ENCODE data around the gene SH3RF3.
"Not testable (repeated sequence)": the region's sequence is repeated elsewhere in the genome, so short reads cannot be mapped to it uniquely, and the experiment has no call there.

The SH3RF3 gene

DNA sequence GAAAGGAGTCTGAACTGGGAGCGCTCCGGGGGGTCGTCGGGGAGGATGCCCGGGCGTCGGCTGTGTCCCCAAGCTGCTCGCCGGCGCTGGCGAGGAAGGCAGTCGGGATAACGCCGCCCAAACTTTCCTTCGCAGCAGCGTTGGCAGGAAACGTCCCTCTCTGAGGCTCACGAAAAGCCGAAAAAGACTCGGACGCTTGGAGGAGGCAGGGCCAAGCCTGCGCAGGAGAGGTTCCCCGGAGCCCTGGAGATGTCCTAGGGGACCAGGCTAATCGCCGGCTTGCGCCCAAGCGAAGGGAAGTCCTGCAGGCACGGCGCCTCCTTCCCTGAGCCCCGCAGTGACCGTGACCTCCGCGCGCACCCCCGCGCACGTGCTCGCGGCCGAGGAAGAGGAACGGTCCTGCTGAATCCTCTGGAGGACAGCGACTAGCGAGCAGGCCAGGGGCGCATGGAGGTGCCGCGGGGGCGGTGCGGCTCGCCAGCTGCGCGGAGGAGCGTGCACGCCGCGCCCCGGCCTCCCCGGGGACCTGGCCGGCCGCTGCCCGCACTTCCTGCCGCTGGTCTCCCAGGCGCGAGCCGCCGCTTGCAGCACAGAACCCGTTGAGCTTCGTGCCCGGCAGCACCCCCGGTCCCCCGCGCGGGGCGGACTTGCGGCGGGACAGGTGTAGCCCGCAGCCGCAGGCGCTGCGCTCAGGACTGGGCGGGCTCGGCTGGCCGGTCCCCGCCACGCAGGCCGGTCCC, at the start of gene SH3RF3:
SH3RF3 (plus strand) TSS at position 590 of the 740 bp plus-strand sequence.
- peak; percentile 77 for DNase-seq (ENCODE audit: low read depth, low spot score)

DNA sequence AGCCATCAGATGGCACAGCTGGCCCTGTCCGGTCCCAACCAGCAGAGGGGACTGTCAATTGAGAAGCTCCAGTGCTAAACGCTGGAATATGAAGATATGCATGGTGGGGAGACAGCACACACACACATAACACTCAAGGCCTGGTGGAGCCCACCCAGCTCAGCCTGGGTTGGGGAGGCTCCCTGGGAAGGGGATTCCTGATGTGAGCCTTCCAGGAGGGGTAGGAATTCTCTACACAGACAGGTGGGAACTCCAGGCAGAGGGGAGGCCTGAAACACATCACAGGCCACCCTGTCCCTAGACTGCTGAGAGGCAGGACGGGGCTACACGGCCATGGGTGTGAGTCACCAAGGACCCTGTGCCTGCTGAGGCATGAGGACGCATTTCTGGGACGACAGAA, 49.4 kb upstream of the SH3RF3 start:
- no peak for DNase-seq (ENCODE audit: low read depth, low spot score)

DNA sequence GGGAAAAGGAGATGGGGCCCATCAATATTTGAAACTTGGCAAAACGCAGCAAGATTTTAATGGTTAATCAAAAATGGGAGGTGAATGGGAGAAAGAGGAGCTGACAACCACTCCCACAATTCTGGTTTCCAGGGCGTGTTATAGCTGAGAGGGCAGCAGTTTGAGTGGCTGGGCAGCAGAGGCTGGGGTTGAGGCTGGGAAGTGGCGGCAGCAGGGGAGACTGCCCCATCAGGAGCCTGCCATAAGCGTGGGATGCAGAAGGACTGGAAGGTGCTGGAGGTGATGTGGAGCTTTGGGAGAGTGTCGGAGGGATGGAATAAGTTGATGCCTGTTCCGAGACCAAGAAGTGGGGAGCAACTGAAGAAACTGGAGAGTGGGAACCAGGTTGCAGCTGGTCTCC, 48.9 kb upstream of the SH3RF3 start:
- no peak for DNase-seq (ENCODE audit: low read depth, low spot score)

DNA sequence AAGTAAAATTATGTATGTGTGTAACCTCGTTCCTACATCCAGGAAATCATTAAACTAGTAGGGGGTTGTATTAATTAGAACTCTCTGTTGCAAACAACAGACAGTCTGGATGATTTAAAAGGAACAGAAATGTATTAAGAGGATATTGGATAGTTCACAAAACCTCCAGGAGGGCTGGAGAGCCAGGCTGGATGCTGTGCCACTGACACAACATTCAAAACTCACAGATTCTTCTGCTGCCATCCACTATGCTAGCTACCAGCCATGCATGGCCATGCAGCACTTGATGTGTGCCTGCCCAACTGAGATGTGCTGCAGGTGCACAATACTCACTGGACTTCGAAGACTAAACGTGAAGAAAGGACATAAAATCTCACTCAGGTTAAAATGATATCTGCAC, 48.2 kb upstream of the SH3RF3 start:
- DNase-seq (ENCODE audit: low read depth, low spot score): no peak

DNA sequence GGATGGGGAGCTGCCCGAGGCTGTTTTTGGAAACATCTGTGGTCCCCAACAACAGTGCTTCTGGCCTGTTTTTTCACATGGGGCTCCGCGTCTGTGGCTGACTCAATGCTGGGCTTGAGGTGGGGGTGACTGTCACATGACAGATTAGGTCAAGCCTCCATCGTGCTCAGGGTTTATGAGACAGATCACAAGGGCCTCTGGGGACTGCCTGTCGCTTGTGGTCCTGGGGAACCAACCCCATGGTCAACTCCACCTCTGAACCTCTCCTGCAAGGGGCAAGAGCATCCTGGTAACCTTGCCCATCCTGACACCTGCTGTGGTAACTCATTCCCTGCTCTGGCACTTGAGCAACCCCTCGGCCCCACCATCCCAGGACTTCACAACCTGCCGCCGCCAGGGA, 47.6 kb upstream of the SH3RF3 start:
- DNase-seq (ENCODE audit: low read depth, low spot score): no peak

DNA sequence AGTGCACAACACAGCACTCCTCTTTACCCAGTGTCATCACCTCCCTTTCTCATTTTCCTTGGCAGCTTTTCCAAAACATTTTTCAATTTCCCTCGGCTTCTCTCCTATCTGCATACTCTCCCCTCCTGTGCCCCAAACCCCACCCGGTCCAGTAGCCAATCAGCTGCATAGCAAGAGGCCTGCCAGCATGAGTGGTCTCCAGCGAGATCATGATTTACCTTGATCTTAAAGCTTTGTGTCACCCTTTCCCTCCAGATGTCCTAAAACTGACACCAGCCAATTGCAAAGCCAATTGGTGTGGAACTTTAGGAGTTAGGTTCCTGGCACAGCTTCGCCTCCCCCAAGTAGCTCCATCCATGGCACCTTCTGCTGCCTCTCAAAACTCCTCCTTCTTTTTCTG, 45.2 kb upstream of the SH3RF3 start:
- no peak for DNase-seq (ENCODE audit: low read depth, low spot score)

DNA sequence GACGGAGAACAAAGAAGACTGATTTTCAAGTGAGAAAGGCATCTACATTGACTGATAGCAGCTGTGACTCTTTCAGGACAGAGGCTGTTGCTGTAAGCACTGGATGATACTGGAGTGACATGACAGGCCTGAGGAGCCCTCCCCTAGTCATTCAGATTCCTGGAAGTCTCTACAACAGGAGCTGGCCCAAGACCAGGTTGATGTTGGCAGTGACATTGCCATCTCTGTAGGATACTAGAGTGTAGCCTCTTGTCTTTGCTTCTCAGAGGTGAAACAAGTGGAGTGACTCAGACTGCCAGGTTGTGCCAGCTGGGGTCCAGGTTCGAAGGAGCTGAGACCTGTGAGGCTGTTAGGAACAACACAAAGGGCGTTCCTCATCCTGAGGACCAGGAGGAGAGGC, 44.7 kb upstream of the SH3RF3 start:
- DNase-seq (ENCODE audit: low read depth, low spot score): no peak

DNA sequence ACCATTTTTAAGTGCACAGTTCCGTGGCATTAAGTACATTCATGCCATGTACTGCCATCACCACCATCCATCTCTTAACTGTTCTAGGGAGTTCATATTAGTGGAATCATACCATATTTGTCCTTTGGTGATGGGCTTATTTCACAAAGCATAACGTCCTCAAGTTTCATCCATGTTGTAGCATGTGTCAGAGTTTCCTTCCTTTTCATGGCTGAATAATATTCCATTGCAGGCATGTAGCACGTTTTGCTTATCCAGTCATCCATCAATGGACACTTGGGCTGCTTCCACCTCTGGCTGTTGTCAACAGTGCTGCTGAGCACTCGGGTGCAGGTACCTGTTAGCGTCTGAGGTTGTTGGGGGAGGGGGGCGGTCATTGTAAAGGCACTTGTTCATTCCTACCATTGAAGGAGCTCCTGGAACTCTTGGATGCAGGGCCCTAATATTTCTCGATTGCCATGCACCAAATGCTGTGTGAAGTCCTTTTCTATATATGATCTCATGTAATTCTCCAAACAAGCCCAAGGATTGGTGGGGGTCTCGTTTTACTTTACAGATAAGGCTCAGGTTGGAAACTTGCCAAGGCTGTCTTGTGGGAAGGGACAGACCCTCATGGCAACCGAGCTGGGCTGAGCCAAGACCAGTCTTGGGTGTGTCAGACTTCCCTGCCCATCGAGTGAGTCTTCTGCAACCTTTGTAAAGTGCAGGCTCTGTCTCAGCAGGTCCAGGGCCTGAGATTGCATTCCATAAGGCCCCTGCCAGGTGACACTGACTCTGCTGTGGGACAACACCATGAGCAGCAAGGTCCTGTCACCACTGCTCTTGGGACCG, 42.9 kb upstream of the SH3RF3 start:
- DNase-seq (ENCODE audit: low read depth, low spot score): no peak

DNA sequence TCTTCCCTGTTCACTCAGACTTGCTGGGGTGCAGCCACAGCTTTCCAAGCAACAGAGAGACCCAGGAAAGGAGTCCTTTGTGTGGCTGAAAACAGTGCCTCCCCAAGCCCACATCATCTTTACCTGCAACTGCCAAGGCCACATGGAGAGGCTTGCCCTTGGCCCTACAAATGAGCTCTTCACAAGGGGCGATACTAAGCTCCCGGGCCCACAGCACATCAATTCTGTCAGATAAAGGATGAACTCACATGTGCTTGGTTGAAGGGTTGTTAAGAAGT, 42.3 kb upstream of the SH3RF3 start:
- DNase-seq (ENCODE audit: low read depth, low spot score): no peak

DNA sequence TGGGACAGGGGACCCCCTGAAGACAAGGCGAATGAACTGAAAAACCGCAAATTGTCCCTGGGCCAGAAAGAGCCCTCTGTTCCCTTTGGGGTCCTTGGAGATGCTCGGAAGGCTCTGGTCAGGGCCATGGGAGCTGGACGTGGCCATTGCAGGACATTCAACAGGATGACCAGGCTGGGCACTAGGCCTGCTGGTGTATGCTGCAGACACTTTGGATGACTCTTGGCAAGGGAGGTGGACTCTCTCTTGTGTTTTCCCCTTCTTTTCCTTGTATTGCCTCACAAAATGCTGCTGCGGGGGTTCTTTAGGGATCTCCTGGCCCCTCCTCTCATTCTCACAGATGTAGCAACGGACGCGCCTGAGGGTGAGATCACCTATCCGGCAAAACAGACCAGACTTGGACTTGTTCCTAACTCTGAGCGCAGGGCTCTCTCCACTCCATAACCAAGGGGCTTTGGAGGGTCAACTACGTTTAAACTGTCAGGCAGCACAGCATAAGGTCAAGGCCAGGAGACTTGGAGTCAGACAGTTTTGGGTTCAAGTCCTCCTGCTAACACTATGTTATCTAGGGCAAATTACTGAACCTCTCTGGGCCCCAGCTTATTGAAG, 41.8 kb upstream of the SH3RF3 start:
- DNase-seq (ENCODE audit: low read depth, low spot score): no peak

DNA sequence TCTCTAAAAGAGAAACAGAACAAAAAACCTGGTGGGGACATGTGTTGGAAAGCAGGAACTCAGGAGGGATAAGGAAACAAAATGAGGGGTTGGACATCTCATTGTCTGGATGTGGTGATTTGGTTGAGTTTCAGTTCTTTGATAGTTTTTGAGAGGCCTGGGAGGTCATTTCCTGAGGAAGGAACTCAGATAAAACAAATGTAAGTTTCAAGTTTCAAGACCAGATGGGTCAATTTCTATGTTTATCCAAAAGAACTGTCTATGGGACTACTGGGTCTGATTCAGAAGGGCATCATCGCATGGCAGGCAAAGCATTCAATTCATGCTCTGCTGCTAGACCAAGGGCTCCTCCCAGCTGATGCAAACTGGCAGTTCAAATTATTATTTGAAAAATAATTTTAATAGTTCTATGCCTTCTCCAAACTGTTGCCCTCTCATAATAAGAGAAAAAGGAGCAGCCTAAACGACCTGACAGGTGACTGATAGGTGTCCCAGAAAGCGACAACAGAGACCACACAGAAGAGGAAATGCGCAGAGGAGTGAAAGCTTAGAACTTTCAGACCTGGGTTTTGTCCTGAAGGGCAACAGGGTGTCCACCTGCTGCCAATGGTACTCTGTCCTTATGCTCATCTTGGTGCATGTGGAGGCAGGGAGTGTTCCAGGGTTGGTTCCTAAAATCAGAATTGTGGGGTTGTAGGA, 39.3 kb upstream of the SH3RF3 start:
- DNase-seq (ENCODE audit: low read depth, low spot score): no peak

DNA sequence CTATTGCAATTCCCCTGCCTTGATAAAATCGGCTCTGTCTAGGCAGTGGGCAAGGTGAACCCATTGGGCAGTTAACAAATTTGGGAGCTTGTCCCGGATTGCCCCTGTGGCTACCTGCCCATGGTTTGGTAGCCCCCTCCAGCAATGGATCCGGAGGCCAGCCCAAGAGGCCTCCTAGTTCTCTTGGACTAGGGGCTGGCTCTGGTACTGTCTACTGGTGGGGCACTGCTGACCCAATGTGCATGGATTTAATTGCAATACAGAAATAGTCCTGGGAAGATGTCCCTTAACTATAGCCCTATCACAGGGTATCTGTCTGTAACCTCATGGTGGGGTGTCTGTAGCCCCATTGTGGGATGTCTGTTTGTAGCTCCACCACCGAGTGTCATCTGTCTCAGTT, 37.5 kb upstream of the SH3RF3 start:
- DNase-seq (ENCODE audit: low read depth, low spot score): no peak

DNA sequence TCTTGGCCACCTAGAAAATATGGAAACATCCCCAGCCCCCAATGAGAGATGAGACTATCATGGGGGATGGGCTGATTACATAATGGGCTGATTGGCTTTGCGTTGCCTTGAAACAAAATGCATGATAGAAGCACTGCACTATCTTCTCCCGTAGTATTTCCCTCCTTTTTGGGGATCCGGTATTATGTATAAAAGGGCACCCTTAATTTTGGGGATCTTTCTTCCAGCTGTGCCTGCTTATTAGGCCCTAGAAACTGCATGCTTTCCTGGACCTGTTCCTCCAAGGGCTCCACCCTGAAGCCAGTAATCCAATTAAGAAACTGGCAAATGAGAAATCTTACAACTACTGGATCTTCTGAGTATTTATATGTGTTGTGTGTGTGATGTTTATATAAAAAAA, 34.9 kb upstream of the SH3RF3 start:
- DNase-seq (ENCODE audit: low read depth, low spot score): no peak

DNA sequence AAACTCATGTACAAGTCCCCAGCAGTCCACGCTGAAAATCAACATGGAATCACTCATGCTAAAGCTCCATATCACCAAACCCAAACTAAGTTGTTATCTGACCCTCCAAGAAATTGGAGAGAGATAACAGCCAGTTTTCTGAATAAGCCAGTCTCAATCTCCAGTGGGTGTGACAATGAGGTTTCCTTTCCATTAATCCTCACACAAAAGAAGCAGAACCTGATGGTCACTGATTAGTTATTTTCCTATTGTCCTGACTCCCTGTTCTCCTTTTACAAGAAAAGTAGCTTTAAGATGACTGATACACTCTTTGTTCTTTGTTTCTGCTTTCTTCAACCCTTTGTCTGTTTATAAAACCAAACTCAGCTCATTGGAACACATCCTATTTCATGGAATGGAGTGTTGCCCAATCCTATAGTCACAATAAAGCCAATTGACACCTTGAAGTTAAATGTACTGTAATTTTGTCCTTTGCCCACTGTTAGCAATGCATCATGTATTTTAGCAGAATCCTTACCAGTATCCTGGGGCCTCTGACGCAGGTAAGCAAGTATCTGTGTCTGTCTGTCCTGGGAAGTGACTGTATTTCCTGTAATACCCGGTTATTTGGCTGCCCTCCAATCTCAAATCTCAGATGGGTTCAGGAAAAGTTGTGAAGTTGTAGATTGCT, 30.6 kb upstream of the SH3RF3 start:
- DNase-seq (ENCODE audit: low read depth, low spot score): no peak

DNA sequence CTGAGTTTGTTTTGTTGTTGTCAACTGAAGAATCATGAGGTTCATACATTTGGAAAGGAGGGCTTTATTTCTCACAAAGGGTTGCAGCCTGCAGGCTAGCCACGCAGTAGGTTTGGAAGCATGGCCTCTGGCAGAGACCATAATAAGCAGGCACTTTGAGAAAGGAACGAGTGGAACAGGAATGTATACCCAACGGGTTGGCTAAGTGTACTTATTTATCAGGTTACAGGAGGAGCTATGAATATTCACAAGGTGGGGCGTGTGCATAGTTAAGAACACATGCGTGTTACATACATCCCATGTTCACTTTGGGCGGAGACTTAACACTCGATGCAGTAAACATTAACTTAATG, 30.1 kb upstream of the SH3RF3 start:
- DNase-seq (ENCODE audit: low read depth, low spot score): no peak

DNA sequence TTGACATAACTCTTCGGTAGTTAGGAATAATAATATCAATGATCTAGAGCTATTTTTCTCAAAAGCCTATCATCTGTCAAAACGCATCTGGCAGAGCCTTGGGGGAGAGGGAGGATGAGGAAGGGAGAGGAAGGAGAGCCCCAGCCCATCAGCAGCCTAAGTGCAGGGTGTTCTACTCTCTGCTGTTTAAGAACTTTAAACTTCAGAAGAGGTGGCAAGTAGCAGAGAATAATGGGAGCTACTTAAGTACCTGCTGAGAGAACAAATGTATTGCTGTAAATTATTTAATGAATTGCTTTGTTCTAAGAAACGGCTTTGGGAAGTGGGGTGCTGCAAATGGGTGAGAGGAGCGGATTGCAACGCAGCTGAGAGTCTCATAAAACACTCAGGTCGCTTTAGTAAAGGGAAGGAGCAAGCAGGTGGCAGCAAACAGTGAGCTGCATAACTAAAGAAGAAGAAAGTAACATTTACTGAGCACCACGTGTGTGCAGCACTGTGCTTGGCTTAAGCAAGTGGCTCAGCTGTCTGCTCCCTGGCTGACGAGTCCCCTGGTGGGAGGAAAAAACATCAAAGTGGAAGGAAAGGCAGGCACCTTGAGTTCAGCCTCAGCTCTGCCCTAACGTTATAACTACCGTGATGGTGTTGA, 26.3 kb upstream of the SH3RF3 start:
- DNase-seq (ENCODE audit: low read depth, low spot score): no peak

DNA sequence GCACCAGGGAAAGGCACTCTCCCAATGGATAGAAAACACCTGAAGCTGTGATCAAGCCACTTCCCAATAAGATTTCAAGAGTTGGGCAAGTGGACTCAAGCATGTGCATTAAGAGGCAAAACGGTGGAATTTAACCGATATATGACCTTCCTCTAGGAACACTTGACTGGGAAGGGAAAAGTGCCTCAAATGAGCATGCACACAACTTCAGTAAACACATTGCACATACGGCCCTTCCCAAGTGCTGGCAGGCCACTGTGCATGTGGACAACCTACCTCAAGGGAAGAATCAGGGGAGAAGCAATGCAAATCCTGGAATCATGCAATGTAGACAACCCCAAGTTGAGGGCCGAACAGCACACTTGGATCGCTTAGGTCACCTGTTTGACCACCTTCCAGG, 23.9 kb upstream of the SH3RF3 start:
- no peak for DNase-seq (ENCODE audit: low read depth, low spot score)

DNA sequence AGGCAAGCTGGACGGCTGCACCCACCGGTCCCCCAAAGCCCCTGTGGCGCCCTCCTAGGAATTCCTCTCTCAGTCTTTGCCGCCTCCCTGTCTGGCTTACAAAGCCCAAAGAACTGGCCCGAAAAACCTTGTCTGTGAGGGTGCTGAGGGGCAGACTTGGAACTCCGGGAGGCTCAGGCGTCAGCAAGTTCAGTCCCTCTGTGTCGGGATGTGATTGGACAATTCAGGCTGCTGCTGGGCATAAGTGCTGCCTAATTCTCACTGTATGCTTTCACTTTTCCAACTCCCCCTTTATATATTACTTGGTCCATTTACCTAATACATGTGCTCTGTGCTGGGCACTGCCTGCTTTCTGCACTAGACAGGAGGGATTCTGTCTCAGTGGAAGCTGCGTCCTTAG, 20.3 kb upstream of the SH3RF3 start:
- no peak for DNase-seq (ENCODE audit: low read depth, low spot score)

DNA sequence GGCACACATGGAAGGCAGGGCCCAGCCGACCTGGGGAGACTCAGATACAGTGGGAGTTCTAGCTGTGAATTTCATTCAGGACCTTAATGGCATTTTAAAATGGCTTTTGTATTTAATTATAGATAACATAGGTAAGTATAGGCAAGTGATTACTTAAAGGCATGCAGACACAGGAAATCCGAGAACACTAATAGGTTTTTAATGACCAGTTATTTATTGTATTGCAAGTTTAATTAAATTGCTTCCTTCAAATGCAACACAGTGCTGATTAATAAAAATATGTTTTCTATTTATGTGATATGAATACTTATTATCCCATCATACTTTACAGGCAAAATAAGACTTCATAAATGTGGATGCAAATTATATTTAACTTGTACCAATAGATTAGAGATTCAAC, 19.7 kb upstream of the SH3RF3 start:
- no peak for DNase-seq (ENCODE audit: low read depth, low spot score)

DNA sequence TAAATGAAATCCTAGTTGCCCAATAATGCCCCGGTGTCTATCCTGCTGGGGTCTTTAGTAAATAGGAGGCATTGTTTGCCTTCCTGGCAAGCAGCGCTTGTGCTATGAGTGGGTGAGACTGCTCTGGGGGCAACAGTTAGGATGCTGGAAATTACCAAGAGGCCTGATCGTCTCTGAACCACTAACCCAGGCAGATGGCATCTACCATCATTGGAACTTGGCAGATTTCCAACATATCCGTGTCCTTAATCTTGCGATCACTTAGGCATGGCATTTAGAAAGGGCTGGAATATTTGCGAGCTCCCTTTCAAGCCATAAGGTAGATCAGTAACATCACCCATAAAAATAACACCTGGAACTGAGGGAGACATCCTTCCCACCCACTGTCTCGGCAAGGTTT, 18.8 kb upstream of the SH3RF3 start:
- DNase-seq (ENCODE audit: low read depth, low spot score): no peak

DNA sequence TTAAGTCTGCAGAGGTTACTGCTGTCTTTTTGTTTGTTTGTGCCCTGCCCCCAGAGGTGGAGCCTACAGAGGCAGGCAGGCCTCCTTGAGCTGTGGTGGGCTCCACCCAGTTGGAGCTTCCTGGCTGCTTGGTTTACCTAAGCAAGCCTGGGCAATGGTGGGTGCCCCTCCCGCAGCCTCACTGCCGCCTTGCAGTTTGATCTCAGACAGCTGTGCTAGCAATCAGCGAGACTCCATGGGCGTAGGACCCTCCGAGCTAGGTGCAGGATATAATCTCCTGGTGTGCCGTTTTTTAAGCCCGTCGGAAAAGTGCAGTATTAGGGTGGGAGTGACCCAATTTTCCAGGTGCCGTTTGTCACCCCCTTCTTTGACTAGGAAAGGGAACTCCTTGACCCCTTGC, 11.8 kb upstream of the SH3RF3 start:
- not testable (repeated sequence) for DNase-seq (ENCODE audit: low read depth, low spot score)

DNA sequence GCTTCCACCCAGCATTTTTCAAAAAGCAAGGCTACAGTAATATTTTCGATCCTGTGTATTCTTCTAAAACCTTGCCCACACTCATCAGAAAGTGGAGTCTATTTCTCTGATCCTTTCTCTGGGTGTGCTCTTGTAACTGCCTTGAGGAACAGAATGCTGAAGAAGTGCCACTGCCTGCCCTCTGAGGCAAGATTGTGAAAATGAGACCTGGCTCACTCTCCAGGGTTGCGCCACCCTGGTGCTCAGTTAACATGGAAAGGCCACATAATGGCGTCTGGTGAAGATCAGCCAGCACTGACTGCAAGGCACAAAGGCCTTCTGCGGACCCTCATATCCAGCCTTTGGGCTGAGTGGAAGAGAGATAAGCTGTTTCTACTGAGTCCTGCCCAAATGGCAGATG, 11.2 kb upstream of the SH3RF3 start:
- no peak for DNase-seq (ENCODE audit: low read depth, low spot score)
